Muscle layer of colon (tissue), 2 donors: ENCODE measurements around the gene PRXL2B.
"Not testable (repeated sequence)": the region's sequence is repeated elsewhere in the genome, so short reads cannot be mapped to it uniquely, and the experiment has no call there.

Source experiments
- H3K27ac ChIP-seq: one replicate; pipeline ENCODE4 v1.7.0; 2013; ENCODE audit warnings: low read depth, mild to moderate bottlenecking, low read length, moderate library complexity
- H3K27me3 ChIP-seq, 2 donors: one replicate each; pipeline ENCODE4 v1.7.0; 2013; ENCODE audit warnings: low read length in 2 of 2, mild to moderate bottlenecking in 2 of 2; ENCODE audit not compliant: insufficient read depth in 2 of 2, control insufficient read depth in 1 of 2
- H3K36me3 ChIP-seq: one replicate; pipeline ENCODE4 v1.7.0; 2013; ENCODE audit warnings: mild to moderate bottlenecking, low read length; ENCODE audit not compliant: insufficient read depth
- H3K4me1 ChIP-seq: one replicate; pipeline ENCODE4 v1.7.0; 2013; ENCODE audit warnings: mild to moderate bottlenecking, low read length; ENCODE audit not compliant: insufficient read depth
- H3K4me3 ChIP-seq, 2 donors: one replicate each; pipeline ENCODE4 v1.7.0; 2013; ENCODE audit warnings: low read length in 2 of 2, low read depth in 1 of 2, mild to moderate bottlenecking in 1 of 2, moderate library complexity in 1 of 2
- H3K9ac ChIP-seq: one replicate; pipeline ENCODE4 v1.7.0; 2013; ENCODE audit warnings: low read length
- H3K9me3 ChIP-seq: one replicate; pipeline ENCODE4 v1.7.0; 2013; ENCODE audit warnings: mild to moderate bottlenecking, low read length
- donor health status: abdominal sarcoma.
- donor health status: Adenocarcinoma of cecum.

PRXL2B gene

GRCh38 chr1:2623571-2624337 lies 37.2 kb downstream of the PRXL2B start:
- no peak overlapping the region for H3K27ac ChIP-seq
- H3K9ac ChIP-seq: no peak overlapping the region
- no peaks in the 10 kb centered on the region for H3K9me3 ChIP-seq
- no peaks in the 10 kb centered on the region for H3K36me3 ChIP-seq
- no peaks in the 10 kb centered on the region for H3K4me1 ChIP-seq
- no peak overlapping the region for H3K4me3 ChIP-seq
- H3K27me3 ChIP-seq: peaks cover 0 to 26% of the 10 kb centered on the region in 2 donors

GRCh38 chr1:2624735-2625300 lies 38.2 kb downstream of the PRXL2B start:
- no peaks in the 10 kb centered on the region for H3K4me1 ChIP-seq
- H3K27me3 ChIP-seq: peaks cover 2 to 37% of the 10 kb centered on the region in 2 donors
- H3K27ac ChIP-seq: no peak overlapping the region
- H3K4me3 ChIP-seq: no peak overlapping the region
- no peak overlapping the region for H3K9ac ChIP-seq
- no peaks in the 10 kb centered on the region for H3K36me3 ChIP-seq
- no peaks in the 10 kb centered on the region for H3K9me3 ChIP-seq

- no peaks in the 10 kb centered on the region for H3K4me1 ChIP-seq
- no peak overlapping the region for H3K9ac ChIP-seq
- H3K4me3 ChIP-seq: no peak overlapping the region
- peaks cover 7 to 42% of the 10 kb centered on the region in 2 donors for H3K27me3 ChIP-seq
- H3K36me3 ChIP-seq: no peaks in the 10 kb centered on the region
- H3K27ac ChIP-seq: no peak overlapping the region
- no peaks in the 10 kb centered on the region for H3K9me3 ChIP-seq
These were observed 38.7 kb downstream of the PRXL2B start for GRCh38 chr1:2625311-2625710.

- not testable (repeated sequence) for H3K4me3 ChIP-seq
These were observed 39.2 kb downstream of the PRXL2B start for GRCh38 chr1:2625748-2626147.

GRCh38 chr1:2627746-2628145 lies 41.2 kb downstream of the PRXL2B start:
- H3K27me3 ChIP-seq: peaks cover 10 to 64% of the 10 kb centered on the region in 2 donors
- no peak overlapping the region for H3K27ac ChIP-seq
- H3K4me1 ChIP-seq: no peaks in the 10 kb centered on the region
- no peaks in the 10 kb centered on the region for H3K36me3 ChIP-seq
- H3K4me3 ChIP-seq: no peak overlapping the region
- H3K9ac ChIP-seq: no peak overlapping the region
- no peaks in the 10 kb centered on the region for H3K9me3 ChIP-seq

More at GRCh38 chr1:2625748-2626147, 39.2 kb downstream of the PRXL2B start:
- H3K36me3 ChIP-seq, H3K9me3 ChIP-seq, H3K4me1 ChIP-seq, H3K27ac ChIP-seq, H3K9ac ChIP-seq: not testable (repeated sequence)
- H3K27me3 ChIP-seq: peaks cover 7 to 46% of the 10 kb centered on the region in 2 donors

GRCh38 chr1:2628191-2628932 lies 41.8 kb downstream of the PRXL2B start:
- Histone ChIP-seq H3K27ac (no peak overlapping the region), H3K9ac (no peak overlapping the region), H3K4me1 (no peaks in the 10 kb centered on the region), H3K4me3 (no peak overlapping the region), H3K27me3 (peaks cover 11 to 70% of the 10 kb centered on the region in 2 donors), H3K36me3 (no peaks in the 10 kb centered on the region), H3K9me3 (no peaks in the 10 kb centered on the region)

- Histone ChIP-seq H3K27me3 (peaks cover 11 to 77% of the 10 kb centered on the region in 2 donors), H3K4me1 (no peaks in the 10 kb centered on the region), H3K27ac (no peak overlapping the region), H3K36me3 (no peaks in the 10 kb centered on the region), H3K4me3 (no peak overlapping the region), H3K9ac (no peak overlapping the region), H3K9me3 (no peaks in the 10 kb centered on the region)
These were observed 42.5 kb downstream of the PRXL2B start for GRCh38 chr1:2628933-2629626.

- Histone ChIP-seq H3K27me3 (peaks cover 11 to 81% of the 10 kb centered on the region in 2 donors), H3K9ac (no peak overlapping the region), H3K4me3 (no peak overlapping the region), H3K27ac (no peak overlapping the region), H3K36me3 (no peaks in the 10 kb centered on the region), H3K9me3 (no peaks in the 10 kb centered on the region), H3K4me1 (no peaks in the 10 kb centered on the region)
These were observed 43.3 kb downstream of the PRXL2B start for GRCh38 chr1:2629627-2630497.

- Histone ChIP-seq H3K9me3 (no peaks in the 10 kb centered on the region), H3K9ac (no peak overlapping the region), H3K4me3 (no peak overlapping the region), H3K4me1 (no peaks in the 10 kb centered on the region), H3K36me3 (no peaks in the 10 kb centered on the region), H3K27ac (no peak overlapping the region), H3K27me3 (peaks cover 17 to 87% of the 10 kb centered on the region in 2 donors)
These were observed 44.0 kb downstream of the PRXL2B start for GRCh38 chr1:2630498-2631135.
